SK-N-MC (cell line): ENCODE data around the gene RANBP3L.

ENCODE experiments used
- EZH2 ChIP-seq: fragments of 200-600 bp; sonication (generic); IDR thresholded peaks from one replicate; pipeline ENCODE4 v1.6.1; 2017; ENCODE audit warnings: antibody characterized with exemption
- FOXP2 ChIP-seq: optimal IDR thresholded peaks from 2 replicates; pipeline ENCODE3; 2011; ENCODE audit warnings: mild to moderate bottlenecking, moderate library complexity; ENCODE audit not compliant: insufficient read depth; ENCODE audit errors: extremely low read length, control extremely low read depth
- POLR2AphosphoS5 ChIP-seq: IDR thresholded peaks from 2 replicates; pipeline ENCODE4 v1.6.1; 2012; ENCODE audit warnings: mild to moderate bottlenecking, low read depth, low read length, borderline replicate concordance

- TF ChIP-seq EZH2 (no peak), POLR2AphosphoS5 (no peak), FOXP2 (no peak)
These were observed 22.5 kb downstream of the RANBP3L start for GRCh38 chr5:36279054-36279698.
